ENCODE data around the gene SLC34A1.

The SLC34A1 gene

DNA sequence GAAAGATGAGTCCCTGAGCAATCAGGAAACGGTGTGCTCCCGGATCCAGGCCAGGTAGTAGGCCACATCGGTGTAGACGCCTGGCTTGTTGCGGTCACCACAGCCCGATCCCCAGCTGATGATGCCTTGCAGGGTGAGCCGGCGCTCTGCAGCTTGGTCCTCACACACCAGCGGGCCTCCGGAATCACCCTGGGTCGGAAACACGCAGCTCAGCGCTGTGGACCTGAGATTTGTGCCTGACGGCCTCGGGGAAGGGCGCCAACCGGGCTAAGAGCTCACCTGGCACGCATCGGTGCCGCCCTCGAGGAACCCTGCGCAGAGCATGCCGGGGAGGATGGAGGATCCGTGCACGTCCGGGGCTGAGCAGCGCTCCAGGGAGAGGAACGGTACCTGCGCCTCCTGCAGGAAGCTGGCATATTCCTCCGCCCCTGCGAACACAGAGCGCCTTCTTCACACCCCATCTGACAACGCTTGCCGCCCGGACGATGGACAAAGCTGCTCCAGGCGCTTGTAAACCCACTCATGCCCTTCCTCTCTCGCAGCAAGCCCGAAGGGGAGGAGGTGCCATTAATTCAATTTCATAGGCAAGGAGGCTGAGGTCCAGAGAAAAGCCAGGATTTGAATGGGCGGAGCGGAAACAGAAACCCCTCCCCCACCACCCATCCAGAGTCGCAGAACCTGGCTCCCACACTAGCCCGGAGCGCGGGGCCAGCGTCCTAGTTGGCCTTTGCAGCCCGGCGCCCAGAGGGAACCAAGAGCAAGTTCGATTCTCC lies 18.2 kb downstream of the SLC34A1 start:
- Histone ChIP-seq H3F3A (ENCODE audit: insufficient read depth, low read length) (0 out of 2 replicates have a peak, but pooled peaks cover 4% of the 10 kb centered on the region), H3K79me2 (ENCODE audit: insufficient read depth, low read length) (no peaks in the 10 kb centered on the region), H3K9ac (ENCODE audit: low read length) (no peak overlapping the region; the same call in 1 of the 2 replicates), H2AFZ (ENCODE audit: low read length) (no peak overlapping the region), H4K20me1 (ENCODE audit: insufficient read depth, low read length) (no peaks in the 10 kb centered on the region), H3K27ac (ENCODE audit: low read depth, low read length, poor library complexity, severe bottlenecking) (no peak overlapping the region), H3K9me2 (ENCODE audit: low read depth, low read length) (no peaks in the 10 kb centered on the region), H3K9me3 (ENCODE audit: low read length) (no peaks in the 10 kb centered on the region), H3K4me3 (ENCODE audit: low read depth, low read length, poor library complexity, severe bottlenecking) (peak overlapping the region; percentile 61), H3K27me3 (ENCODE audit: insufficient read depth, low read length) (peaks cover 12% of the 10 kb centered on the region; the same call in 1 of the 2 replicates), H3K36me3 (ENCODE audit: insufficient read depth, low read length) (no peaks in the 10 kb centered on the region), H3K4me2 (ENCODE audit: low read length) (peak overlapping the region; percentile 81), H3K4me1 (ENCODE audit: insufficient read depth, low read length, severe bottlenecking) (peaks cover 34% of the 10 kb centered on the region)
- no peak for TF ChIP-seq EZH2 (IDR thresholded peaks at IDR 0.05; ENCODE audit: borderline replicate concordance, low read length)
- TF ChIP-seq, protein P1, sequence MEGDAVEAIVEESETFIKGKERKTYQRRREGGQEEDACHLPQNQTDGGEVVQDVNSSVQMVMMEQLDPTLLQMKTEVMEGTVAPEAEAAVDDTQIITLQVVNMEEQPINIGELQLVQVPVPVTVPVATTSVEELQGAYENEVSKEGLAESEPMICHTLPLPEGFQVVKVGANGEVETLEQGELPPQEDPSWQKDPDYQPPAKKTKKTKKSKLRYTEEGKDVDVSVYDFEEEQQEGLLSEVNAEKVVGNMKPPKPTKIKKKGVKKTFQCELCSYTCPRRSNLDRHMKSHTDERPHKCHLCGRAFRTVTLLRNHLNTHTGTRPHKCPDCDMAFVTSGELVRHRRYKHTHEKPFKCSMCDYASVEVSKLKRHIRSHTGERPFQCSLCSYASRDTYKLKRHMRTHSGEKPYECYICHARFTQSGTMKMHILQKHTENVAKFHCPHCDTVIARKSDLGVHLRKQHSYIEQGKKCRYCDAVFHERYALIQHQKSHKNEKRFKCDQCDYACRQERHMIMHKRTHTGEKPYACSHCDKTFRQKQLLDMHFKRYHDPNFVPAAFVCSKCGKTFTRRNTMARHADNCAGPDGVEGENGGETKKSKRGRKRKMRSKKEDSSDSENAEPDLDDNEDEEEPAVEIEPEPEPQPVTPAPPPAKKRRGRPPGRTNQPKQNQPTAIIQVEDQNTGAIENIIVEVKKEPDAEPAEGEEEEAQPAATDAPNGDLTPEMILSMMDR (IDR thresholded peaks at IDR 0.05; ENCODE audit: low read length), result 0 out of 2 replicates have a peak, but pooled peaks have one; percentile 34

DNA sequence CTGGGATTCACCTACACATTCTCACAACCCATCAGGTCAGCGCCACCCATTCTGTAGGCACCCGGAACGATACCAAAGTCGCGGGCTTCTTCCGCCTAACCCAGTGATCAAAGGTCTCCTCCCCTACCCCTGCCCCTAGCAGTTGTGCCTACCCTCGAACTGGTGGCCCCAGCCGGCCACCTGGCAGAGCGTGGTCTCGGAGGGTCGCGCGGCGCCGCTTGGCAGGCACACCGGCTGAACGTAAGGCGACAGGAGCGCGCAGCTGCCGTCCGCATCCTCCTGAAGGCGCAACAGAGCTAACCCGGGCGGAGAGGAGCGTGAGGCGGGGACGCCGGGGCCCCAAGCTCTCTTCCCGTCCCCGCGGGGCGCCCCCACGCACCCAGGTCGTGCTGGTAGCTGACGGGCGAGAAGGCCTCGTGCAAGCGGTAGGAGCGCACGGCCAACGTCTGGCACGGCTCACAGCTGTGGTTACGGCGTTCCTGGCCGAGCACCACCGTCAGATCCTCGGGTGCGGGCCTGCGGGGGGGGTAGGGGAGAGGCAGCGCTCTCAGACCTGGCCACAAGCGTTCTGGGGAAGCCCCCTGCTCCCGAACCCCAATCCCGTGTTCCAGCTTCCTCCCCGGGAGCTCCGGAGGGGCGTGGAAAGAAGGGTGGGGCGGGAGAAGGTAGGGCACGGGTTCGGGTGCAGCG lies 19.0 kb downstream of the SLC34A1 start:
- Histone ChIP-seq H3K79me2 (ENCODE audit: insufficient read depth, low read length) (no peaks in the 10 kb centered on the region), H4K20me1 (ENCODE audit: insufficient read depth, low read length) (no peaks in the 10 kb centered on the region), H3K27me3 (ENCODE audit: insufficient read depth, low read length) (peaks cover 12% of the 10 kb centered on the region; the same call in 1 of the 2 replicates), H3K36me3 (ENCODE audit: insufficient read depth, low read length) (no peaks in the 10 kb centered on the region), H2AFZ (ENCODE audit: low read length) (no peak overlapping the region), H3K9me2 (ENCODE audit: low read depth, low read length) (no peaks in the 10 kb centered on the region), H3F3A (ENCODE audit: insufficient read depth, low read length) (0 out of 2 replicates have a peak, but pooled peaks cover 4% of the 10 kb centered on the region), H3K4me1 (ENCODE audit: insufficient read depth, low read length, severe bottlenecking) (peaks cover 34% of the 10 kb centered on the region), H3K27ac (ENCODE audit: low read depth, low read length, poor library complexity, severe bottlenecking) (no peak overlapping the region), H3K4me2 (ENCODE audit: low read length) (peak overlapping the region; percentile 81), H3K9me3 (ENCODE audit: low read length) (no peaks in the 10 kb centered on the region), H3K4me3 (ENCODE audit: low read depth, low read length, poor library complexity, severe bottlenecking) (peak overlapping the region; percentile 61), H3K9ac (ENCODE audit: low read length) (peak overlapping the region; percentile 52; the same call in 1 of the 2 replicates)
- TF ChIP-seq EZH2 (IDR thresholded peaks at IDR 0.05; ENCODE audit: borderline replicate concordance, low read length), result no peak
- TF ChIP-seq, protein P1 (IDR thresholded peaks at IDR 0.05; ENCODE audit: low read length), result no peak

DNA sequence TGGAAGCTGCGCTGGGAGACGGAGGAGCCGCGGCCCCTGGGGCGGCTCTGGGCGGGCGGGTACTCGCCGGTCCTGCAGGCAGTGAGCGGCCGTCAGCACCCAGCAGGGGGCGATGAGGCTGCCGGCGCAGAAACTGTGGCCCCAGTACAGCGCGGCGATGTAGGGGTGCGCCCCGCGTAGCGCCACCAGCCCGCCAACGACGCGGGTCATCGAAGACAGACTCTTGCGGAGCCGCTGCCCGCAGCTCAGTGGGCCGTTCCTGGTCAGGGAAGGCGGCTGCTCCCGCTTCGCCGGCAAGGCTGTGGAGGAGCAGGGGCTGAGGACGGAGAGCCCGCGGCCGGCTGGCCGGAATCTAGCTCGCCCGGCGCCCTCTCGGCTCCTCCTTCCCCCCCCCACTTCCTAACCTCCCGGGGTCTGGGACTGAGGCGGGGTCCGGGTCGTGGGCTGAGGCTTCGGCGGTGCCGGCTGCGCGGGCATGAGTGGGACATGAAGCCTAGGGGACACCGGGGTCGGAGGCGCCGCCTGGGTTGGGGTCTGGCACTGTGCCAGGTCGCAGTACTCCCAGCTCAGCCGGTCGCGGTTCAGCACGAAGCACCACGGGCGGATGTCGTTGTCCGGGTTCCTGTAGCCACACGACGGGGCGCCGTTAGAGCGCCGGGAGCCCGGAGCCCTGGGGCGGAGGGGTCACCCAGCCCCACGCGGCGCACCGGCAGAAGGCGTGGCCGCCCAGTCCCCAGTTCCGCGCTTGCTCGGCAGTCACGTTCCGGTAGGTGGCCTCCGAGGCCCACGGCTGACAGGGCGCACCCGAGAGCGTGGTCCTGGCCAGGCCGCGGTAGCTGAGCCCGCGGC lies 19.8 kb downstream of the SLC34A1 start:
- TF ChIP-seq, protein P1 (IDR thresholded peaks at IDR 0.05; ENCODE audit: low read length), result peak; percentile 73
- TF ChIP-seq EZH2 (IDR thresholded peaks at IDR 0.05; ENCODE audit: borderline replicate concordance, low read length), result no peak
- peaks cover 34% of the 10 kb centered on the region for H3K4me1 ChIP-seq (ENCODE audit: insufficient read depth, low read length, severe bottlenecking)
- H3F3A ChIP-seq (ENCODE audit: insufficient read depth, low read length), result 0 out of 2 replicates have a peak, but pooled peaks cover 4% of the 10 kb centered on the region
- peaks cover 12% of the 10 kb centered on the region; the same call in 1 of the 2 replicates for H3K27me3 ChIP-seq (ENCODE audit: insufficient read depth, low read length)
- H3K9me2 ChIP-seq (ENCODE audit: low read depth, low read length), result no peaks in the 10 kb centered on the region
- no peak overlapping the region for H3K27ac ChIP-seq (ENCODE audit: low read depth, low read length, poor library complexity, severe bottlenecking)
- H3K36me3 ChIP-seq (ENCODE audit: insufficient read depth, low read length), result no peaks in the 10 kb centered on the region
- no peaks in the 10 kb centered on the region for H4K20me1 ChIP-seq (ENCODE audit: insufficient read depth, low read length)
- H3K4me3 ChIP-seq (ENCODE audit: low read depth, low read length, poor library complexity, severe bottlenecking), result peak overlapping the region; percentile 61
- H3K9ac ChIP-seq (ENCODE audit: low read length), result peak overlapping the region; percentile 52; the same call in 1 of the 2 replicates
- no peaks in the 10 kb centered on the region for H3K9me3 ChIP-seq (ENCODE audit: low read length)
- H2AFZ ChIP-seq (ENCODE audit: low read length), result no peak overlapping the region
- no peaks in the 10 kb centered on the region for H3K79me2 ChIP-seq (ENCODE audit: insufficient read depth, low read length)
- peak overlapping the region; percentile 81 for H3K4me2 ChIP-seq (ENCODE audit: low read length)

All from OCI-LY1 (cell line).